CD8-positive, alpha-beta memory T cell (primary cell): ENCODE measurements around the gene CDC34. TPM values are rescaled to one million over a fixed set of nuclear protein-coding genes. Genes with fewer than 3 reads are reported as not detected.
A peak's percentile ranks its signal among the peaks of the same experiment; 100 is the strongest.

Experiments used
- CTCF ChIA-PET: fragments of 350-600 bp; sonication (Branson Sonifier 250); formaldehyde crosslinking; loops from one replicate; lab custom pipeline; 2021; ENCODE audit warnings: antibody characterized with exemption; lab: Charles Lee
- POLR2A ChIA-PET: fragments of 350-600 bp; sonication (Branson Sonifier 250); formaldehyde crosslinking; loops from one replicate; lab custom pipeline; 2021; ENCODE audit warnings: antibody characterized with exemption; lab: Charles Lee
- DNase-seq, 5 donors: peaks; one replicate each; pipeline versions ENCODE4 v3.0.0 to v3.0.0-alpha.2; 2020 to 2022; ENCODE audit warnings: mixed read lengths in 1 of 5
- H3K27ac ChIP-seq: one replicate; pipeline ENCODE4 v1.7.0; 2013; ENCODE audit warnings: low read depth, mild to moderate bottlenecking, low read length, moderate library complexity
- H3K27me3 ChIP-seq: 2 replicates; pipeline ENCODE4 v1.7.0; 2013; ENCODE audit warnings: low read length, mild to moderate bottlenecking; ENCODE audit not compliant: insufficient read depth, poor library complexity, severe bottlenecking
- H3K36me3 ChIP-seq: 2 replicates; pipeline ENCODE4 v1.7.0; 2013; ENCODE audit warnings: mild to moderate bottlenecking, low read length, moderate library complexity; ENCODE audit not compliant: insufficient read depth
- H3K4me1 ChIP-seq: 2 replicates; pipeline ENCODE4 v1.7.0; 2013; ENCODE audit warnings: mild to moderate bottlenecking, low read length, moderate library complexity; ENCODE audit not compliant: insufficient read depth
- H3K4me3 ChIP-seq: 2 replicates; pipeline ENCODE4 v1.7.0; 2013; ENCODE audit warnings: mild to moderate bottlenecking, low read length
- H3K9me3 ChIP-seq: 2 replicates; pipeline ENCODE4 v1.7.0; 2013; ENCODE audit warnings: mild to moderate bottlenecking, low read length
- H3K27ac Mint-ChIP-seq, 8 donors: one replicate each; pipeline ENCODE4 v1.8.0; 2020 to 2021; ENCODE audit warnings: mixed read lengths in 8 of 8, mild to moderate bottlenecking in 6 of 8, inconsistent platforms in 3 of 8, moderate library complexity in 3 of 8
- H3K27me3 Mint-ChIP-seq, 2 donors: one replicate each; pipeline ENCODE4 v1.8.0; 2020 to 2021; ENCODE audit warnings: mixed read lengths in 2 of 2, mild to moderate bottlenecking in 1 of 2, moderate library complexity in 1 of 2
- H3K36me3 Mint-ChIP-seq, 3 donors: one replicate each; pipeline ENCODE4 v1.8.0; 2020 to 2021; ENCODE audit warnings: mixed read lengths in 3 of 3, inconsistent platforms in 1 of 3, mild to moderate bottlenecking in 1 of 3
- H3K4me1 Mint-ChIP-seq, 3 donors: one replicate each; pipeline ENCODE4 v1.8.0; 2020 to 2021; ENCODE audit warnings: mixed read lengths in 3 of 3, inconsistent platforms in 1 of 3, mild to moderate bottlenecking in 1 of 3
- H3K4me3 Mint-ChIP-seq, 7 donors: one replicate each; pipeline ENCODE4 v1.8.0; 2020 to 2021; ENCODE audit warnings: mixed read lengths in 7 of 7, mild to moderate bottlenecking in 6 of 7, moderate library complexity in 4 of 7, inconsistent platforms in 2 of 7
- H3K9me3 Mint-ChIP-seq, 5 donors: one replicate each; pipeline ENCODE4 v1.8.0; 2020 to 2022; ENCODE audit warnings: mixed read lengths in 5 of 5, mild to moderate bottlenecking in 3 of 5, moderate library complexity in 2 of 5, inconsistent platforms in 1 of 5
- polyA plus RNA-seq: library from polyadenylated mRNA; unstranded; fragments of 300-500 nt; fragmentation: Illumina TruSeq; gene quantifications from one replicate; pipeline ENCODE4 v1.2.3, GENCODE V29; 2021
- total RNA-seq, 2 experiments: library from RNA; stranded (reverse); gene quantifications; one replicate each; pipeline ENCODE4 v1.2.3, GENCODE V29; 2021

Gene CDC34
- total and polyA plus RNA-seq, 3 experiments from 2014 or later = 46.9 to 57.8 (median 56.9) TPM

DNA sequence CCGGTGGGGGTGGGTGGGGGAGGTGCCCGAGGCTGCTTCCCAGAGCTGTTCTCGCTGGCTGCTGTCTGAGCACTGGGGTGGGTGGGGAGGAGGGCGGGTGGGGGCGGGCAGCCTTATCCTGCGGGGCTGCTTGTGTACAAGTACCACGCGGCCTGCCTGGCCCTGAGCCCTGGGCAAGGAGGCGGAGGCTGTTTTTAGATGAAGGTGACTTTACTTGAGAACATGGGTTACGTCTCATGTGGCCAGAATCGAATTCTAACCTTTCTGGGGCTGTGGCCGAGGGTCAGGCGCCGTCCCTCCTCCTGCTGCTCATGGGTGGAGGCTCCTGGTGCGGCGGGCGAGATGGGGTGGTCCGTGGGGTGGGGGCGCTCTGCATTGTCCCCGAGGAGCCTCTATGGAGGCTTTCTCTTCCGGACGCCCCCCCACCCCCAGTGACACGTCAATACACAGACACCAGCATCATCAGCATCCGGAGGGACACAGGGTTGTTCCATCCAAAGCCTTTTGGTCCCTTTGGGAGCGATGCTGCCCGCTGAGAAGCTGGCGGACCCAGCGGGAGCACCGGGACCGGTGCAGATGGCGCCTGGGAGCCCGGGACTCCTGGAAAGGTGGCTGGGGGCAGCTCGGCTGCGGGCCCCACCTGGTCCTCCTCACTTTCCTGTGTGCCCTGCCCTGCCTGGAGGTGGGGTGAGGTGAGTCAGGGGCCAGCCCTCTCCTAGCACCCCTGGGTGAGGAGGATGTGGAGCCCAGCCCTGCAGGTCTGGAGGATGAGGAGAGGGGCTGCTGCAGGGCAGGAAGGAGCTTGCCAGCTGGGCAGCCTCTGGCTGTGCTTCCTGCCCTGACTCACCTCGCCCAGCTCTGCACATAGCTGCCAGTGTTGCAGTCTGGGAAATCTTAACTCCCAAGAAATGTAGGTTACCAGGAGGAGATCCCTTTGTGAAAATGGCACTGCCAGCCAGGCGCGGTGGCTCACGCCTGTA is 44.3 kb downstream of the CDC34 start:
- Histone ChIP-seq H3K36me3 (no peaks in the 10 kb centered on the region), H3K4me3 (no peak overlapping the region), H3K27me3 (no peaks in the 10 kb centered on the region), H3K4me1 (peaks cover 23% of the 10 kb centered on the region), H3K27ac (no peak overlapping the region), H3K9me3 (no peaks in the 10 kb centered on the region)
- Mint-ChIP-seq H3K27me3 (peaks cover 0 to 9% of the 10 kb centered on the region in 2 donors), H3K27ac (no peak overlapping the region), H3K36me3 (peaks cover 0 to 34% (median 0%) of the 10 kb centered on the region in 3 donors), H3K9me3 (no peaks in the 10 kb centered on the region), H3K4me3 (peak overlapping the region in 2 of 7 donors; percentile 44 to 63), H3K4me1 (peaks cover 29 to 40% (median 33%) of the 10 kb centered on the region in 3 donors)
- ChIA-PET CTCF (interaction anchor here (1.0 to 2.9 kb wide), 4 partner anchors 9 to 158 kb away, joined by 3 to 11 read pairs (median 6); no protein-coding TSS in a partner anchor), POLR2A (no interaction called here)
- DNase-seq = no peak

DNA sequence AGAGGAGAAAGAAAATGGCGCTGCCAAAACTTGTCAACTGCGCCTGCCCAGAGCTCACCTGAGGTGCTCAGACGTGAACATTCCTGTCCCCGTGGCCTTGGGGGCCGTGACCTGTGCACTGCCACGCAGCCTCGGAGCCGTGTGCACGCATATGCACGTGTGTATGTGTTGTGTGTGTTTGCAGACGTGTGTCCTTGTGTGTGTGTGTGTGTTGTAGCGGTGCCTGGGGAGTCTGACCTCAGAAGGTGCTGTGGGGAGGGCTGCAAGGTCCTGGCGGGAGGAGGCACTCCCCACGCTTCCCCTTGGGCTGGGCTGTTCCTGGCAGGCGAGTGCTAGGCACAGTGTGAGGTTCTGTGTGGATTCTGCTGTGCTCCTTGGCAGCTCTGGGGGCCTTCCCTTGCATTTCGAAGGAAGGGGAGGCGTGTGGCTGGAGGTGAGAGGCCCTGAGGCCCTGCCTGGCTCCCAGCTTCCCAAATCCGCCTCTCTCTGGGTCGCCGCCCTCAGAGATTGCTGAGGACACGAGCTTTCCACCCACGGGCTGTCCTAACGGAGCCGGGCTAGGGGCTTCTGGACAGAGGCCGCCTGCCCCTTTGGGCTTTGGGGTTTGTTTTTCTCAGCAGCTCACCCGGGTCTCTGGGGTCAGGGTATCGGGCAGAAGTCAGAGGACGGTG is 45.3 kb downstream of the CDC34 start:
- Histone ChIP-seq H3K27me3 (no peaks in the 10 kb centered on the region), H3K4me1 (peaks cover 23% of the 10 kb centered on the region), H3K36me3 (no peaks in the 10 kb centered on the region), H3K27ac (no peak overlapping the region), H3K4me3 (no peak overlapping the region), H3K9me3 (no peaks in the 10 kb centered on the region)
- no peaks in the 10 kb centered on the region for H3K9me3 Mint-ChIP-seq
- peaks cover 23 to 30% (median 25%) of the 10 kb centered on the region in 3 donors for H3K4me1 Mint-ChIP-seq
- no peak overlapping the region for H3K27ac Mint-ChIP-seq
- H3K4me3 Mint-ChIP-seq = no peak overlapping the region
- H3K36me3 Mint-ChIP-seq = peaks cover 0 to 33% (median 0%) of the 10 kb centered on the region in 3 donors
- ChIA-PET CTCF (interaction anchor here (1.3 to 2.9 kb wide), 2 partner anchors 8 to 65 kb away, joined by 3 to 11 read pairs; no protein-coding TSS in a partner anchor), POLR2A (no interaction called here)
- H3K27me3 Mint-ChIP-seq = peaks cover 0 to 2% of the 10 kb centered on the region in 2 donors
- DNase-seq = no peak

DNA sequence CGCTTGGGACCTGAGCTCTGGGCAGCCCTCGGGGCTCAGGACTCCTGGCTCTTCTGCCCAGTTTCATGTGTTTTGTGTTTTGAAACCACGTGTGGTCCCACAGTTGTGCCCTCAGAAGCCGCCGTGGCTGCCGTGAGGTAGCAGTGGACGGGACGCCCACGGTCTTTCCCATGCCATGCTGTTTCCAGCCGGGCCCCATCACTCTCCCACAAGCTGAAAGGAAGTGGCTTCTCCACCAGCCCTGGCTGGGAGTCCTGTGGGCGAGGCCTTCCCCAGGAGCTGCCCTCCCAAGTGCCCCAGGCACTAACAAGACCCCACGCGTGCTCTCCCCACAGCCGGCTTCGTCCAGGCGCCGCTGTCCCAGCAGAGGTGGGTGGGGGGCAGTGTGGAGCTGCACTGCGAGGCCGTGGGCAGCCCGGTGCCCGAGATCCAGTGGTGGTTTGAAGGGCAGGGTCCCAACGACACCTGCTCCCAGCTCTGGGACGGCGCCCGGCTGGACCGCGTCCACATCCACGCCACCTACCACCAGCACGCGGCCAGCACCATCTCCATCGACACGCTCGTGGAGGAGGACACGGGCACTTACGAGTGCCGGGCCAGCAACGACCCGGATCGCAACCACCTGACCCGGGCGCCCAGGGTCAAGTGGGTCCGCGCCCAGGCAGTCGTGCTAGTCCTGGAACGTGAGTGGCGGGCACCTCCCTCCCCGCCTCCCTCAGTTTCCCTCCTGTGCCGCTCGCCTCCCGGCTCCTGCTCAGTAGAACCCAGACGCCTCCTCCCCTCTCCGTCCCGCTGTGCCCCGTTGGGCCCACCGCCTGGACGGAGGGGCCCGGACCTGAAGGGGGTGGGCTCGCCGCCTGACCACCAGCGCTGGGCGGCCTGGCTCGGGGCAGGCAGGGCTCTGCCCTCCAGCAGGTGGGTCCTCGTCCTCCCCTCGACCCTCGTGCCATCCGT is 46.2 kb downstream of the CDC34 start:
- no peaks in the 10 kb centered on the region for H3K9me3 ChIP-seq
- no peaks in the 10 kb centered on the region for H3K36me3 ChIP-seq
- Mint-ChIP-seq H3K9me3 (no peaks in the 10 kb centered on the region), H3K4me1 (peaks cover 23 to 30% (median 23%) of the 10 kb centered on the region in 3 donors), H3K27me3 (no peaks in the 10 kb centered on the region), H3K4me3 (no peak overlapping the region), H3K27ac (no peak overlapping the region), H3K36me3 (peaks cover 0 to 32% (median 0%) of the 10 kb centered on the region in 3 donors)
- no peaks in the 10 kb centered on the region for H3K27me3 ChIP-seq
- POLR2A ChIA-PET = no interaction called here
- peak in 1 of 5 donors; percentile 46 for DNase-seq
- CTCF ChIA-PET = interaction anchor here (1.0 kb wide), 1 partner anchor 59 kb away, joined by 3 read pairs; no protein-coding TSS in a partner anchor
- H3K27ac ChIP-seq = no peak overlapping the region
- H3K4me1 ChIP-seq = peaks cover 23% of the 10 kb centered on the region
- H3K4me3 ChIP-seq = no peak overlapping the region

DNA sequence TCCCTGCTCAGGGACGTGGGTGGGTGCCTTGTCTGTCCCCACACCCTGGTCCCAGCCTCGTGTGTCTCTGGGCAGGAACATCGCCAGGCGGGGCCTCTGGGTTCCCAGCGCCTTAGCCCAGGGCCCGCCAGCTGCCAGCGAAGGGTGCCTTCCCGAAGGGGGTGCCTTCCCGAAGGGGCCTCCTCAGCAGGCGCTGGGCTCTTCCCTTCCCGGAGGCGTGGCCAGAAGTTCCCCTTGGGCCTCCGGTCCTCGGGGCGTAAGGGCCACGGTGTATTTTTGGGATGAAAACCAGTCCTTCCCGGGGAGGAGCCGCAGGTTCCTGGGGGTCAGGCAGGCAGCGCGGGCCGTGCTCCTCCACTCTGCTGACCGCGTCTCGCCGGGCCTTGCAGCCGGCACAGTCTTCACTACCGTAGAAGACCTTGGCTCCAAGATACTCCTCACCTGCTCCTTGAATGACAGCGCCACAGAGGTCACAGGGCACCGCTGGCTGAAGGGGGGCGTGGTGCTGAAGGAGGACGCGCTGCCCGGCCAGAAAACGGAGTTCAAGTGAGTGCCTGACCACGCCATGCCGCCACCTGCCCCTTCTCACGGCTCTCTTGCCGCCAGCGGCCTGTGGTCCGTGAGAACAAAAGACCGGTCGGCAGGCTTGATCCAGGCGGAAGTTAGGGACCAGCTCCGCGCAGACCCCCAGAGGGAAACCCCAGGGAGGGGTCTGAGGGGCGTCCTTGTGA is 47.7 kb downstream of the CDC34 start:
- H3K27ac ChIP-seq = no peak overlapping the region
- no peak overlapping the region for H3K4me3 ChIP-seq
- no peaks in the 10 kb centered on the region for H3K9me3 ChIP-seq
- H3K36me3 Mint-ChIP-seq = peaks cover 0 to 40% (median 1%) of the 10 kb centered on the region in 3 donors
- H3K4me1 ChIP-seq = peaks cover 14% of the 10 kb centered on the region
- no peaks in the 10 kb centered on the region for H3K36me3 ChIP-seq
- no peaks in the 10 kb centered on the region for H3K27me3 ChIP-seq
- H3K9me3 Mint-ChIP-seq = no peaks in the 10 kb centered on the region
- H3K27ac Mint-ChIP-seq = peak overlapping the region in 1 of 8 donors; percentile 54
- H3K27me3 Mint-ChIP-seq = no peaks in the 10 kb centered on the region
- ChIA-PET CTCF (no interaction called here), POLR2A (no interaction called here)
- H3K4me3 Mint-ChIP-seq = no peak overlapping the region
- H3K4me1 Mint-ChIP-seq = peaks cover 16 to 22% (median 17%) of the 10 kb centered on the region in 3 donors
- peak in 1 of 5 donors; percentile 44 for DNase-seq

DNA sequence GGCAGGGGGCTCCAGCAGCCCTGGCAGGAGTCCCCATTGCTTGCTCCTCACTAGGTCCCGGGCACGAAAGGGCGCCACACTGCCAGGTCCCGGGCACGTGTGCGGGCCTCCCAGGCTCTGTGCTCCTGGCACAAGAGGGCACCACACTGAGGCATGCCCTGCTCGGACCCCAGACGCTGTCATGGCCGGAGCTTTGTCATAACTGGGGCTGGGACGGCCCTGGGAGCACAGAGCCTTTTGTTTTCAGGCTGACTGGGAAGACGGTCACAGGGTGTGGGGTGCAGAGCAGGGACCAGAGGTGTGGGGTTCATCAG is 48.2 kb downstream of the CDC34 start:
- Mint-ChIP-seq H3K4me3 (no peak overlapping the region), H3K9me3 (no peaks in the 10 kb centered on the region), H3K36me3 (peaks cover 0 to 40% (median 1%) of the 10 kb centered on the region in 3 donors), H3K4me1 (peaks cover 11 to 17% (median 12%) of the 10 kb centered on the region in 3 donors), H3K27me3 (no peaks in the 10 kb centered on the region), H3K27ac (no peak overlapping the region)
- H3K36me3 ChIP-seq = no peaks in the 10 kb centered on the region
- H3K4me3 ChIP-seq = no peak overlapping the region
- peaks cover 10% of the 10 kb centered on the region for H3K4me1 ChIP-seq
- DNase-seq = no peak
- H3K27ac ChIP-seq = no peak overlapping the region
- CTCF ChIA-PET = no interaction called here
- no peaks in the 10 kb centered on the region for H3K9me3 ChIP-seq
- no peaks in the 10 kb centered on the region for H3K27me3 ChIP-seq
- POLR2A ChIA-PET = no interaction called here

DNA sequence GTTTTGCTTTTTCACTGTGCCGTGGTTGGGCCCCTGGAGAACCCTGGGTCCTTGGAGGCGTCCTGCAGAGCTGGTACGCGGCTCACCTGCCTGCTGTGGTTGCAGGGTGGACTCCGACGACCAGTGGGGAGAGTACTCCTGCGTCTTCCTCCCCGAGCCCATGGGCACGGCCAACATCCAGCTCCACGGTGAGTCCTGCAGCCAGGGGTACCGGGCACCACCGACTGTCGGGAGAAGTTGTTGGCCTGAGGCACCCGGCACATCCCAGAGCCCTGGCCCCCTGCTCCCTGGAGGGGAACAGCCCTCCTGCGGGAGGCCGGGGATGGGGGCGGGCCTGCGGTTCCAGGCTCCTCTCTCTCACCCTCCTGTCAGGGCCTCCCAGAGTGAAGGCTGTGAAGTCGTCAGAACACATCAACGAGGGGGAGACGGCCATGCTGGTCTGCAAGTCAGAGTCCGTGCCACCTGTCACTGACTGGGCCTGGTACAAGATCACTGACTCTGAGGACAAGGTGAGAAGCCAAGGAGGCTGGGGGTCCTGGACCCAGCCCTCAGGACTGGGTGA is 48.8 kb downstream of the CDC34 start:
- no peak overlapping the region for H3K27ac Mint-ChIP-seq
- POLR2A ChIA-PET = no interaction called here
- no peaks in the 10 kb centered on the region for H3K27me3 ChIP-seq
- no peak for DNase-seq
- no peak overlapping the region for H3K4me3 ChIP-seq
- H3K36me3 ChIP-seq = no peaks in the 10 kb centered on the region
- no peak overlapping the region for H3K27ac ChIP-seq
- no peaks in the 10 kb centered on the region for H3K9me3 Mint-ChIP-seq
- CTCF ChIA-PET = no interaction called here
- peaks cover 0 to 38% (median 1%) of the 10 kb centered on the region in 3 donors for H3K36me3 Mint-ChIP-seq
- peaks cover 5% of the 10 kb centered on the region for H3K4me1 ChIP-seq
- no peak overlapping the region for H3K4me3 Mint-ChIP-seq
- no peaks in the 10 kb centered on the region for H3K9me3 ChIP-seq
- peaks cover 8 to 13% (median 8%) of the 10 kb centered on the region in 3 donors for H3K4me1 Mint-ChIP-seq
- no peaks in the 10 kb centered on the region for H3K27me3 Mint-ChIP-seq
